Lung microvascular endothelial cell (primary cell): ENCODE measurements around the gene ENTPD5. TPM values are rescaled to one million over a fixed set of nuclear protein-coding genes. Genes with fewer than 3 reads are reported as not detected.
A peak's percentile ranks its signal among the peaks of the same experiment; 100 is the strongest.
"Not testable (repeated sequence)": the region's sequence is repeated elsewhere in the genome, so short reads cannot be mapped to it uniquely, and the experiment has no call there.

Experiments
- DNase-seq, 2 donors: peaks; one replicate each; pipeline versions ENCODE4 v3.0.0 to v3.0.0-alpha.2; 2010; ENCODE audit warnings: low read depth in 2 of 2
- total RNA-seq: library from RNA; depleted of rRNA; stranded (reverse); fragments of >200 nt; gene quantifications from 2 replicates; pipeline ENCODE4 v1.2.1, GENCODE V29; 2014

The ENTPD5 gene
- total RNA-seq, 1 donor from 2014 or later = 6.3 TPM

DNA sequence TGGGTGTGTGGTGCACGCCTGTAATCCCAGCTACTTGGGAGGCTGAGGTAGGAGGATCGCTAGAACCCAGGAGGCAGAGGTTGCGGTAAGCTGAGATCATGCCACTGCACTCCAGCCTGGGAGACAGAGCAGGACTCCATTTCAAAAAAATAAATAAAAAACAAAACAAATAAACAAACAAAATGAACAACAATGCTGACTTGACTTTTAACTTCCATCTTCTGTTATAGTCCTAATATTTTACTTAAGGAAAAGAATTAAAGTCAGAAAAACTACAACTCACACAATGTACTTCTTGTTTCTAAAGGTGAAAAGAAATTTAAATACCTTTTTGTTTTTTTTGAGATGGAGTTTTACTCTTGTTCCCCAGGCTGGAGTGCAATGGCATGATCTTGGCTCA is 13.4 kb downstream of the ENTPD5 start:
- not testable (repeated sequence) for DNase-seq

- no peak for DNase-seq
These were observed 20.4 kb downstream of the ENTPD5 start for GRCh38 chr14:73998726-73999125.

- no peak for DNase-seq
These were observed 21.1 kb downstream of the ENTPD5 start for GRCh38 chr14:73997944-73998447.

- DNase-seq = no peak
These were observed 21.8 kb downstream of the ENTPD5 start for GRCh38 chr14:73997108-73997943.

DNA sequence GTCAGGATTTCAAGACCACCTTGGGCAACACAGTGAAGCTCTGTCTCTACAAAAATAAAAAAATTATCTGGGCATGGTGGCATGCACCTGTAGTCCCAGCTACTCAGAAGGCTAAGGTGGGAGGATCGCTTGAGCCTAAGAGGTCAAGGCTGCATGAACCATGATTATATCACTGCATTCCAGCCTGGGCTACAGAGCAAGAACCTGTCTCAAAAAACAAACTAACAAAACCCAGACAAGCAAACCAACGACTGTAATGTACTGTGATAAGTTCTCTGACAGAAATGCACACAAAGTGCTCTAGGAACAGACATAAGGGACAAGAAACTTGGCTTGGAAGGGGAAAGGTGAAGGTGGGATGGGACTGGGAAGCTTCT is 22.4 kb downstream of the ENTPD5 start:
- no peak for DNase-seq

- DNase-seq = no peak
These were observed 23.1 kb downstream of the ENTPD5 start for GRCh38 chr14:73995977-73996378.

- DNase-seq = not testable (repeated sequence)
These were observed 24.2 kb downstream of the ENTPD5 start for GRCh38 chr14:73994926-73995325.

- no peak for DNase-seq
These were observed 28.0 kb downstream of the ENTPD5 start for GRCh38 chr14:73991092-73991491.

- DNase-seq = not testable (repeated sequence)
These were observed 30.4 kb downstream of the ENTPD5 start for GRCh38 chr14:73988656-73989055.

DNA sequence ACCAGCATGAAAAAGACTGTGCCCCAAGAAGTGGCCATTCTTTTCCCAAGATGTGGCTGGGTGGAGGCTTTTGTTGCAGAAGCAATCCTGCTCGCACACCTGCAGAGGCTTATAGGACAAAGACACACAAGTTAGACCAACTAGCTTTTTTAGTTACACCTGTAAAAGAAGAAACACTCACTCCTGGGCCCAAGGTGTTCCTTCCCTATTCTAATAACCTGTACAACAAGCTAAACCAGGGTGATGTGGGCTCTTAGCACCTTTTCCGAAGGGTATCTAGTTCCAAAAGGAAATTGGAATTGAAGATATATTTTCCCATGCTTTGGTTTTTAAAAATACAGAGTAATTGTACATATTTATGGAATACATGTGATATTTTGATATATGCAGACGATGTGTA is 31.0 kb downstream of the ENTPD5 start:
- DNase-seq = no peak

DNA sequence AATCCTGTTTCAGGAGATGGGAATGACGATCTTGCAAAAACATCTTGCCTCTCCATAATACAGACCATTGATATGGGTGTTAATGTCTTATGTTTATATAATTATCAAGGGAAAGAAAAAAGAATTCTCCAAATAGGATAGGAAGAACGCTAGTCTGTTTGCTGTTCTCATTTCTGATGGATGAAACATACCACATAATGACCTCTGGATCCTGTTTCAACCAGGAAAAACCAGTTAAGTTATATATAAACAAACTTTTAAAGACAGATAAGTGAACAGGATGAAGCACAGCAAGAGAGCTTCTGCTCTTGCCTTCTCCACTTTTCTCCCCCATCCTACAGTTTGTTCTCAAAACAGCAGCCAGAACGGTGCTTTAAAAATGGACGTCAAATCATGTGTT is 41.2 kb downstream of the ENTPD5 start:
- DNase-seq = peak in 1 of 2 donors; percentile 2

- DNase-seq = no peak
These were observed 43.0 kb downstream of the ENTPD5 start for GRCh38 chr14:73976125-73976524.

DNA sequence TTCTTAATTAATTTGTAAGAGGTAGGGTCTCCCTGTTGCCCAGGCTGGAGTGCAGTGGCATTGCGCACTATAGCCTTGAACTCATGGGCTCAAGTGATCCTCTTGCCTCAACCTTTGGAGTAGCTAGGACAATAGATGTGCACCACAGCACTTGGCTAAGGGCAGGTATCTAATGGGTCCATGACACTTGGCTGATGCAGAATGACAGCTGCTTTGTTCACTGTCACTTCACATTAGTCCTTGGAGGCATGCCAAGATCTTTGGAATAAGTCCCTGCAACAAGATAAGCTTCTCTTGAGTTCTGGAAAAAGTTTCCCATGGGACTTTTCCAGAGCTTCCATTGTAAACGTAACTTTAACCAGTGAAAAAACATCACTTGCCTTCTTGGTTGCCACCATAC is 45.6 kb downstream of the ENTPD5 start:
- no peak for DNase-seq

DNA sequence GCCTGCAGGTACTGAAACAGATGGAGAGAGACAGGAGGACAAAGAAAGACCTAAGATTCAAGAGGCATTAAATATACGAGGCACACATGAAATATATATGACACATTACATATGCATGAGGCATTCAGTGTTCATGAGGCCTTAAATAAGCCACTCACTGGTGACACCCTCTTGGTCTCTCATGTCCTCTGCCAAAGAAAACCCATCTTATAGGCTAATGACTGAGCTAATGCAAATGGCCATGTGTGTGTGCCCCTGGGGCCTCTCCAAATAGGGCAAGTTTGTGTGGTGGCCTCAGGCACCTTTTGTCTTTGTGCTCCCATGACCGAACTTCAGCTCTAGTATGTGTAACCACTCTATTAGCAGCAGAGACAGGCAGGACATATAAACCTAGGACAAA is 50.2 kb downstream of the ENTPD5 start:
- no peak for DNase-seq

- DNase-seq = no peak
These were observed 53.9 kb downstream of the ENTPD5 start for GRCh38 chr14:73965216-73965615.

DNA sequence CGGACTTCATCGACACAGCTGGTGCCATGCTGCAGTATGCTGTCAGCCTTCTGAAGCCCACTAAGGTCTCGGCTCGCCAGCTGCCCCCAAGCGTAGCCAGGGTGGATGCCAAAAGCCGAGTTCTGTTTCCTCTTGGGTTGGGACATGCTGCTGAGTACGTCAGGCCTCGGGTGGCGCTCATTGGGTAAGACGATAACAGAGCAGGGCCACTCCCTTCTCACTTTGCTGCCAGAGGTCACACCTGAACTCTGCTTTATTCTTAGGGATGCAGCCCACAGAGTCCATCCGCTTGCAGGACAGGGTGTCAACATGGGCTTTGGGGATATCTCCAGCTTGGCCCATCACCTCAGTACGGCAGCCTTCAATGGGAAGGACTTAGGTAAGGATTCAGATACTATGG is 57.9 kb downstream of the ENTPD5 start:
- no peak for DNase-seq

- DNase-seq = no peak
These were observed 60.5 kb downstream of the ENTPD5 start for GRCh38 chr14:73958591-73958990.

DNA sequence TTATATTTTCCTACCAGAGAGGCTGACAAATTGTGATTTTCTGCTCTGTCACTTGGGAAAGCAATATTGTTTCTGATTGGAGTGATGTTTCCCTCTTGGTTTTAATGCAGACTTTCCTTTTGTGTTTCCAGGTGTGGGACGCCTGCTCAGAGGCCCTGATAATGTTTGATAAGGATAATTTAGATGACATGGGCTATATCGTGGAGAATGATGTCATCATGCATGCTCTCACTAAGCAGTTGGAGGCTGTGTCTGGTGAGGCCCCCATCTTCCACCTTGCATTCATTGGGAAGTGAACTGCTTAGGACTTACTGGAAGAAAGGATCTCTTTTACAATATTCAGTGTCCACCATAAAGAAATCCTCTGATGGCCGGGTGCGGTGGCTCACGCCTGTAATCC is 63.4 kb downstream of the ENTPD5 start:
- no peak for DNase-seq

GRCh38 chr14:73953731-73954130 is 65.4 kb downstream of the ENTPD5 start:
- no peak for DNase-seq

DNA sequence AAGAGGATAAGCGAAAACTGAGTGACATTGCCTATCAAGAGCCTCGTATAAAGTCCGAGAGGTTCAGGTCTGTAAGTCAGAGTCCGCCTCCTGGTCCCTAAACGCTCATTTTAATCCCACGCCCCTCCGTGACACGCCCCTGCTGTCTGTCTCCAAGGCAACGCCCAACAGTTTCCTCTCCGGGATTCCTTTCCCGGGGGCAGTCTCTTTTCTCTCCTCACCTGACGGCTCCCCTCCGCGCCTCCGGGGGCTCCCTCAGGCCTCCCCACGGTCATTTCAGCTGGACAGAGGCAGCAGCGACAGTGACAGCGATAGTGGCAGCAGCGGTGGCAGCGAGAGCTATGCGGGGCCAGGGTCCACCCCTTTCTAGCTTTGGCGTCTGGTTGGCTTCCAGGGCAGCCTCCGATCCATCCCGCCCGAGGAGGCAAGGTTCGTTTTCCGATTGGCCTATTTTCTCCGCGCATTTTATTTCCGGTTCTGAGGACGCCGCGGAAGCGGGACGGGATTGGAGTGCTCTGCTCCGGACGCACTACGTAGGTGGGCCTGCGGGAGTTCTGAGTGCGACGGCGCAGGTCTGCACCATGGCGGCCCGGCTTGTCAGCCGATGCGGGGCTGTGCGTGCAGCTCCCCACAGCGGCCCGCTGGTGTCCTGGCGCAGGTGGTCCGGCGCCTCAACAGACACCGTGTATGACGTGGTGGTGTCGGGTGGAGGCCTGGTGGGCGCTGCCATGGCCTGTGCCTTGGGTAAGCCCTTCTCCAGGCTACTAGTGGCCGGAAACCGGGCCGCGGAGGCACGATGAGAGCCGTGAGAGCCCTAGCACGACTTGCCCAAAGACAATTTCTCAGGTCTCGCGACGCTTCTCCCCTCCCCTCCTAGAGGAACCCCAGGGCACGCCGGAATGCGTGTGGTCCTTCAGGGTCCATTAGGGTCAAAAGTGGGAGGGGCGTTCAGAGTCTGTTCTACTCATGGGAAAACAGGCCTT is 69.0 kb downstream of the ENTPD5 start, which contains the start of the genes COQ6 and FAM161B:
COQ6 (plus strand) TSS at position 551 of the 983 bp plus-strand sequence; CDS start at position 582, 31 bp downstream.
FAM161B (minus strand) TSS at position 343 of the 983 bp plus-strand sequence; CDS start at position 275, 68 bp downstream.
- DNase-seq = peak; percentile 97 to 98

DNA sequence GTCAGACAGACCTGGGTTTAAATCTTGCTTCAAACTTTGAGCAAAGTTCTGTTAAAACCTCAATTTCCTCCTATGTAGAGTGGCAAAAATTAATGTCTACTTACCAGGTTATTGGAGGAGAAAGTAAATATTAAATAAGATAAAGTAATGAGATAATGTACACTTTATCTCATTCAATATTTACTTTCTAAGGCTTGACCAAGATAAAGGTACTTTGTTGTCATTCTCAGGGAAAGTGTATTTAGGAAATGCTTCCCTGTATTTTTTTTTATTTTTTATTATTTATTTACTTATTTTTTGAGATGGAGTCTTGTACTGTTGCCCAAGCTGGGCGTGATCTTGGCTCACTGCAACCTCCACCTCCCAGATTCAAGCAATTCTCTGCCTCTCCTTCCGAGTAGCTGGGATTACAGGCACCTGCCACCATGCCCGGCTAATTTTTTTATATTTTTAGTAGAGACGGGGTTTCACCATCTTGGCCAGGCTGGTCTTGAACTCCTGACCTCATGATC is 73.9 kb downstream of the ENTPD5 start:
- DNase-seq = no peak
